ENCODE measurements around the gene SOX18.

The SOX18 gene

DNA sequence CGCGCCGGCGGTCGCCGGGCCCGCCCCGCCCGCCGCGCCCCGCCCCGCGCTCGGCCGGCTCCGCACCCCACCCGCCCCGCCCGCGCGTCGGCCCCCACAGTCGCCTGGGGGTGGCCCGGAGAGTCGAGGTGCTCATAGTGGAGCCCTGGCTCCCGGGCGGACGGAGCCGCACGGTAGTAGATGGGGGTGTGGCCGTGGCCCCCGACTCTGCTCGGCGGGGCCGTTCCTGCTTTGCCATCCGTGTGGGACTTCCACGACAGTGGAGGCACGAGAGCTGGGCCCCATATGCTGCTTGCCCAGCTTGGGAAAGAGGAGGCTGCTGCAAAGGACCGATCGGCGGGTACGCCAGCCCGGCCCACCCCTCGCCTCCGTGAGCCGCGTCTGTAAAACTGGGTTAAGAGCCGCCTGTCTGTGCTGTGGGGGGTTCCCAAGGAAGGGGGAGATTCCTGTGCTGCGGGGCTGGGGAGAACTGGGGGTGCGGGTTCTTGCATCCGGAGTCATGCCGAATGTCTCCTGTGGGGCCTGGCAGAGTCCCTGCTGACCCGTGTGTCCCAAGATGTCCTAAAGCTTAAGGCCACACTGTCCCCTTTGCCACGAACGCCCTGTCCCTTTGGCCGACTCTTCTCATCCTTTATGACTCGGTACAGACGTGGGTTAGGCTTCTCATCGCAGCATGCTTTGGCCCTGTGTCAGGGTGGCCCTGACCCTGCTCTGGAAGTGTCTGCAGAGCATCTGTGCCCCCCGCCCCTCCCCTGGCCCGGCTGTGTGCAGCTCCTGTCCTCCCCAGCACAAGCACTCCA is 30.8 kb upstream of the SOX18 start, which contains the start of gene OPRL1:
Gene OPRL1 (plus strand): TSS at position 70 of the 800 bp plus-strand sequence. CDS start 12,639 bp downstream, outside the sequence.
- no peak for DNase-seq (ENCODE audit: low read depth)

DNA sequence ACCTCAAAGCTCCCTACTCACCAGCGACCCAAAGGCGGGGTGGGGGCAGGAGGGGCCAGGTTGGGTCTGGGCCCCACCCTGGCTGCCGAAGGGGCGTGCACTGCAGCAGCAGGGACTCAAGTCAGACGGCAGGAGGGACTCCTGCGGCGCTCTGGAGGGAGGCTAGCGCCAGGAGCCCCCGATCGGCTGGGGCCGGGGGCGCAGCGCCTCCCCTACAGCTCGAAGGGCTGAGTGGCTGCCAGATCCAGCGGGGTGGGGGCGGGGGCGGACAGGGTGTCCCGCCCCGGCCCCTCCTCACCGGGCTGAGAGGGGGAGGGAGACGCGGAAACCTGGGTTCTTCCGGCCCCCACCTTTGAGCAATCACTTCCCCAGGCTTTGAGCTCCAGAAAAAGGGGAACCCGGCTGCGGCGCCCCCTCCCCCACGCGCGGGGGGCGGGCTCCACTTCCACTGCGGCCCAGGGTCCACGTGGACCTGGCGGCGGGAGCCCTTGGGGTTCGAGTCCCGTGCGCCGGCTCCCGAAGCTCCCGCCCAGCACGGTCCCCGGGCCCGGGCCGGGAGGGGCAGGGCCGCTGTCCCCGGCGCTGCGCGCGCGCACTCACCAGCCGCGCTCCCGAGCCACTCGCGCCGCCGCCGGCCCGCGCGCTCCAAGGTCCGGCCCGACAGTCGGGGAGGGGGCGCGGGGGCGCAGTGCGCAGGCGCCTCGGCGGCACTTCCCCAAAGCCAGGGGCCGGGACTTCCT is 30.0 kb upstream of the SOX18 start, which contains the start of gene RGS19:
Gene RGS19 (minus strand): TSS at position 246 of the 740 bp plus-strand sequence. CDS start 2,632 bp downstream, outside the sequence.
- DNase-seq (ENCODE audit: low read depth): peak; percentile 18

DNA sequence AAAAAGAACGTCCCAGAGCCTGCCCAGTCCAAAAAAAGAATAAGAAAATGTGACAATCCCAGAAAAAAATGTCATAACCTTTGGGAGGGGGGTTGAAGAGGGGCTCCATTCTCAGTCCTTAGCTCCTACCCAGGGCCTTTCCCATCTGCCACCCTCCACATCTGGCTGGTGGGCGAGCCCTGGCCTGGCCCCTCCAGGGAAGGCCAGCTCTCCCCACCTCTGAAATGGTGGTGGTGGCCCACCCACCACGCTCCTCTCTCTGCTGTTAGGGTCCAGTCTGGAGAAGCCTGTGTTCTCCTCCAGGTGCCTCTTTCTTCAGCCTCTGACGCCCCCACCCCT is 29.5 kb upstream of the SOX18 start:
- DNase-seq (ENCODE audit: low read depth): no peak

DNA sequence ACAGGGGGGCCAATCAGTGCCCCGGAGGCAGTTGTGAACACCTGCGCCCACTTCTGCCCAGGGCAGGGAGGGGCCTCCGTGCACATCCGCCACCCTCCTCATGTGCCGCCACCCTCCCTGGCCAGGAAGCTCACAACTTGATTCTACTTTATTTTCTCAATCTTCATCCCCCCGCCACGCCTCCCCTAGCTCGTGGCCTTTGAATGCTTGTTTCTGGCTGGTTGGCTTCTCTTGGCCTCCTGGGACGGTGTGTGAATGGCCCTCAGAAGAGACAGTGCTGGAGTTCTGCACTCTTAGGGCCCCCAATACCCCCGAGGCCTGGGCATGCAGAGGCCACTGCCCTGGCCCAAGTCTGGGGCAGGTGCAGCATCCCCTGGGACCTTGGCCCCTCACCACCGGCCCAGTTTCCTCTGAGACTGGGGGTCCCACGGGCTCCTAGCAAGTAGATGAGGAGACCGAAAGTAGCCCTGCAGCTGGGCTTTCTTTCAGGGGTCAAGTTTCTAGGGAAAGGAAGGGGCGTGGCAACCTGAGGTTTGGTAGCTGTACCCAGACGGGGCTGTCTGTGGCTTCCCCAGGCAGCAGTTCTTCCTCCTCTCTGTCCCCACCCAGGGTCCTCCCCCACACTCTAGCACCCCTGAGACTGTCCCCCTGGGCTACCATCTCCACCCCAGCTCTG is 28.6 kb upstream of the SOX18 start:
- no peak for DNase-seq (ENCODE audit: low read depth)

DNA sequence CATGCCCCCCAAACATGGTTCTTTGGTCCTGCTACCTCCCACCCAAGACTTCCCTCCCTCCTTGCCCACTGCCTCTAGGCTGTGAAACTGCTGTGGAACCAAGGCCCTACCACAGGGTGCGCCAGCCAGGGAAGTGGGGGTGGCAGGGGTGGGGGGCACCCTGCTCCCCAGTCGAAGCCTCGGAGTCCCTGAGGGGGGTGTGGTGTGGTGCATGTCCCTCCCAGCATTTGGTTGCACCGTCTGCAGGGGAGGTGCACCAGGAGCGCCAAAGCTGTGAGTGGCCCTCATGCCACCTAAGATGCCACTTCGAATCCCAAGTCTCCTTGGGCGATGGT is 28.1 kb upstream of the SOX18 start:
- DNase-seq (ENCODE audit: low read depth): no peak

DNA sequence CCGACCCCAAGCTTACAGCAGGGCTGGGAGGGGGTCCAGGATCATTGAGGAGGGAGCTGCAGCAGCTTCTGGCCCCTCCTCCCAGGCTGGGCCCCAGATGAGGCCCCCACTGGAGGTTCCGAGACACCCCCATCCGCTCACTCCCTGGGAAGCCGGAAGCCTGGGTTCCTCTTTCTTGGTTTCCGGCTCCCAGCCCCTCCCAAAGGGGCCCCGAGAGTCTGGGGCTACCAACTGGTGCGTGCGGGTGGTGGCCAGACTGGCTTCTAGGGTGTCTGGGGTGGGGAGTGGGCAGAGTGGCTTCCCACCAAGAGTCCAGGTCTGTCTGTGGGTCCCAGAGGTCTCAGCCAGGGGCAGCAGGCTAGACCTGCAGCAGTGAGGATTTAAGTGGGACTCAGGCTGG is 27.7 kb upstream of the SOX18 start:
- no peak for DNase-seq (ENCODE audit: low read depth)

DNA sequence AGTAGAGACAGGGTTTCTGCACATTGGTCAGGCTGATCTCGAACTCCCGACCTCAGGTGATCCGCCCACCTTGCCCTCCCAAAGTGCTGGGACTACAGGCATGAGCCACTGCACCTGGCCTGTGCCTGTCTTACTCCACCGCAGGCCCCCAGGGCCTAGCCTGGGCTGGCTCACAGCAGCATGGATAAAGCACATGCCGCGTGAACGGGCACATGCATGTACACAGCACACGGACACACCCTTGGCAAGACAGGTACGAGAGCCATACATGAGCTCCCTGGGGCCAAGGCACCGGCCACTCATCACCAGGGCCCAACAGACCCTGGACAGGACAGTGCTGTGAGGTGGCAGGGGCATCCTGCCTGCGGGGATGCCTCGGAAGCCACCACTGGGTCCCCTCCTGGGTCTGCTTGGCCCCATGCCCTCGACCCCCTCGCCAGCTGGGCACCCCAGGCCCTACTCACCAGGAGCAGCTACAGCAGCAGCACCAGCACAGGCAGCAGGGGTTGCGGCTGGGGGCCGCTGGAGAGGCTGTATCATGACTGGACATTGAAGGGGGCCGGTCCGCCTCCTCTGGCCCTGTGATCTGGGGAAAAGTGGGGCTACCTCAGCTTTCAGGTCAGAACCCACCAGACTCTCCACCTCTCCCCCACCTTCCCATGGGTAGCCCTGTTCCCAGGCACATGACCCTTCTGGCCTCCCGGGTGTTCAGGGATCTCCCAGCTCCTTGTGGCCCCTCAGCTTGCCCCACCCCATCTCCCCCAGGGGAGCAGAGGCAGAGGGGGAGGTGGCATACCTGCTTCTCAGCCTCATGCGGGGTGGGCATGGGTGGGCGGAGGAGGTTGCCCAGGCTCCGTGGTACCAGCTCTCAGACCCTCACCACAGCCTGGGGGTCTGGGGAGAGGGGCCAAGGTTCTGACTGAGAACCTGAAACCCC is 26.9 kb upstream of the SOX18 start:
- no peak for DNase-seq (ENCODE audit: low read depth)

DNA sequence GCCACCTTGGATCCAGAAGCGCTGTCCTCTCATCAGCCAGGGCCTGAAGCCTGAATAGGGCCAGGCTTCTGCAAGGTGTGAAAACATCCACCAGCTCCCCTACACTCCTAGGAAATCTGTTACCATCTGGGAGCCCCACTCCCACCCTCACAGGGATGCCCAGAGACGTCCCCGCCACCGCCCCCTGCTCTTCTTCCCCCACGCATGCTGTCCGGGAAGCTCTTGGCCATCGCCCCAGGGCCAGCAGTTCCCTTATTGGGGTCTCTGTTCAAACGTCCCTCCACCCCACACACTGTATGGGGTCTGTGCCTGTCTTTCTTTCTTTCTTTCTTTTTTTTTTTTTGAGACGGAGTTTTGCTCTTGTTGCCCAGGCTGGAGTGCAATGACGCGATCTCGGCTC is 26.1 kb upstream of the SOX18 start:
- no peak for DNase-seq (ENCODE audit: low read depth)

DNA sequence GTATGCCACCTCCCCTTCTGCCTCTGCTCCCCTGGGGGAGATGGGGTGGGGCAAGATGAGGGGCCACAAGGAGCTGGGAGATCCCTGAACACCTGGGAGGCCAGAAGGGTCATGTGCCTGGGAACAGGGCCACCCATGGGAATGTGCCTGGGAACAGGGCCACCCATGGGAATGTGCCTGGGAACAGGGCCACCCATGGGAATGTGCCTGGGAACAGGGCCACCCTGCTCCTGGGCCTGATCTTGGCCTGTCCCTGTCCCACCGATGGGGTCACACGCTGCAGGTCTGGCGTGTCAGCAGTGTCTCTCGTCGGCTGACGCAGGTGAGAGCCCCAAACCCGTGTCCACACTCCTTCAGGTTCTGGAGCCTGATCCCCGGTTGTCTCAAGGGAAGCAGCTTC is 25.5 kb upstream of the SOX18 start:
- DNase-seq (ENCODE audit: low read depth): no peak

DNA sequence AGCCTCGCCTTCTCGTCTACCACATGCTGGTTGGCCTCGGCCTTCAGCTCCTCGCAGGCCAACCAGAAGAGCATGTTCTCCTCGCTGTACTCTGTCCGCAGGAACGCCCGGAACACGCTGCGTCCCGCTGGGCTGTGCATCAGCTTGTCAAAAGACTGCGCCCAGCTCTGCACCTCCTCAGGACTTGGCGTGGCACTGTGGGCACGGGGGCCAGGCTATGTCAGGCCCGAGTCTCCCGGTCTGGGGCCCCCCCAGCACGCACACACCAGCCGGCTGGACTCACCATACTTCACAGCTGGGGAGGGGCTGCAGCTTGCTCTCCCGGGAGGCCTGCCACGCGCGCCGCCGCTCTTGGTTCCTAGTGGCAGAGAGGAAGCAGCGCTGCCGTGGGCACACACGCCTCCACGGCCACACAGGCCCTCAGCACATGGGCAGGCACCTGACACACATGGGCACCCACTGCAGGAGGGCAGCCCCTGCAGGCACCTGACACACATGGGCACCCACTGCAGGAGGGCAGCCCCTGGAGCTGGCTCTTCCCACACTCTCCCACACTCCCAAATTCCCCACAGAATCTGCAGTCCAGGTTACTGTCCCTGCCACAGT is 24.8 kb upstream of the SOX18 start:
- DNase-seq (ENCODE audit: low read depth): no peak

DNA sequence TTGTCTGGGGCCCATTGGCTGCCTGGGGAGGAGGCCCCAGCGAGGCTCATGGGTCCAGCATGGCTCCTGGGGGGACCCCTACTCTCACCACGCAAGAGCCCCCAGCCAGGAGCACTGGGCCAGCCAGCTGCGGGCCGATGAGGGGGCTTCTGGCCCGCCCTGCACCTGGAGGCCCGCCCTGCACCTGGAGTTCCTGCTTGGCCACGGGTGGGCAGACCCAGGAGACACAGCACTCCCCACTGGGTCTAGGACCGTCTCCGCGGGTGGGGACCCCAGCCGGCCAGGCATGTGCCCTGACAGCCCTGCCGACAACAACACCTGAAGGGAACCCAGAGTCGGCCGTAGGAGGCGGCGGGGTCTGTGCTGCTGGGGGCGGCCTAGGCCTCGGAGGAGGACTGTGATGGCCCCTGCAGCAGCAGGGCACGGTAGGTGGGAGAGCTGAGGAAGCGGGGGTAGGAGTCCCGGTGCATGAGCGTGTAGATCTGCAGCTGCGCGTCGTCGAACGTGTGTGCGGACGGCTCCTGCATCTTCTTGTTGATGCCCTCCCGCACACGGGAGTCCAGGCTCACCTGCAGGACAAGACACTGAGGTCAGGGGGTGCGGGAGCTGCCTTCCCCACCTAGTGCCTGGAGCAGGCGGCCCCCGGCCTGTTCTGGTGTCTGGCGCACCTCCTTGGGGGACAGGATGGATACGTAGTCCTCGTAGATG is 24.2 kb upstream of the SOX18 start:
- DNase-seq (ENCODE audit: low read depth): no peak

DNA sequence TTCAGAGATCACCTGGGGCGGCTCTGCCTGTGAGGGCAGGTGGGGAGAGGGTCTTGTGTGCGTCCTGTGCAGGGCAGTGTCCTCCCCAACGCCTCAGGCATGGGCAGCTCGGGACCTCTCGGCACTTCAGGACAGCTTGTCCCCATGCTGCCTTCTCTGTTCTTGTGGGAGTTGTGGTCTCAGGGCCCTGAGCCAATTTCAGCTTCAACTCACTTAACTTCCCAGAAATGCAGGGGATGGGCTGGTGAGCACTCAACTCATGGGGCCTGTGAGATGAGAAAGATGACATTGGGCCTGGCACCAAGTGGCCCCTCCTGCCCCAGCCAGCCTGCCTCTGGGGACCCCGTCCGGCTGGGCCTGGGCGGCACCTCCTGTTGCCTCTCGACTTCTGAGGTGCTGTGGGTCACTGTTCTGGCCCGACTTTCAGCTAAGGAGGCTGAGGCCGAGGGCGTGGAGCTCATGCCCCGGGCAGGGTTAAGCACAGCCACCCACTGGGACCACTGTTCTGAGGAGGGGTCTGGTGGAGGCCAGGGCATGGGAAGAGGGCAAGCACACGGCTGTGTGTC is 23.1 kb upstream of the SOX18 start:
- no peak for DNase-seq (ENCODE audit: low read depth)

DNA sequence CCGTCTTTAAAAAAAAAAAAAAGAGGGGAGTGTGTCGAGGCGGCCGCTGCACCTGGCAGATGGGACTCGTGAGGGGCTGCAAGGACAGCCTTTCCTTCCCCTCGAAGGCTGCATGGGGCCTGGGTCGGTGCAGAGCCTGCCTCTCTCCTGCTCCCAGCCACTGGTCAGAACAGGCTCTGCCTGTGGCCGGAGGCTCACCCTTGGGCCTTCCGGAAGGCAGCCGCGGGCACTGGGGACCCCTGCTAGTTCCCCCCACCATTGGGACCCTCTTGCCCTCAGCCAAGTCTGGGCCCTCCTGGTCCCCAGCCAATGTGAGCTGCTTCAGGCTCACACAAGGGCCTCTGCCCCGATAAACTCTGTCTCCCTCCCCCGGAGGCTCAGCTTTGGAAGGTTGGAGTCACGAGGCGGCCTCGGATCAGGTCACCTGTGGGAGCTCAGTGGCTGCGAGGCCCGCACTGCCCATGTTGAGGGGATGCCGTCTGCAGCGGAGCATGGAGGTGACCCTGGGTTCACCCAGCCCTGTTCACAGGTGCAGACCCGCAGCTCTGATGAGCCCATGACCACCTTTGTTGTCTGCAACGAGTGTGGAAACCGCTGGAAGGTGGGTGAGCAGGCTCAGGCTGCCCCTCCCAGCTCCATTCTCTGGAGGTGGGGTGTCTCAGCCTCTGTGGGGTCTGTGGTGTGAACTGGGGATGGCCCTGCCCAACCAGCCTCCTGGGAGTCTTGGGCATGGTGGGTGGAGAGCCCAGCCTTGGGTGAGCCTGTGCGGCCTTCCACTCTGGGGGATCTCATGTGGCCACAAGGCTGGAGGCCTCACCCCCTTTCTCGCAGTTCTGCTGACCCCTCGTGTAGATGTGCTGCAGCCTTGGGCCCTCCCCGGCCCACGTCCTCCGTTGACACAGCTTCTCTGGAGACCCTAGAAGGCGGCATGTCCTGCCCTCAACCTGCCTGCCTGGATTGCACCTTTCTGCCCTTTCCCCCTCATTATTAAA is 22.2 kb upstream of the SOX18 start:
- no peak for DNase-seq (ENCODE audit: low read depth)

DNA sequence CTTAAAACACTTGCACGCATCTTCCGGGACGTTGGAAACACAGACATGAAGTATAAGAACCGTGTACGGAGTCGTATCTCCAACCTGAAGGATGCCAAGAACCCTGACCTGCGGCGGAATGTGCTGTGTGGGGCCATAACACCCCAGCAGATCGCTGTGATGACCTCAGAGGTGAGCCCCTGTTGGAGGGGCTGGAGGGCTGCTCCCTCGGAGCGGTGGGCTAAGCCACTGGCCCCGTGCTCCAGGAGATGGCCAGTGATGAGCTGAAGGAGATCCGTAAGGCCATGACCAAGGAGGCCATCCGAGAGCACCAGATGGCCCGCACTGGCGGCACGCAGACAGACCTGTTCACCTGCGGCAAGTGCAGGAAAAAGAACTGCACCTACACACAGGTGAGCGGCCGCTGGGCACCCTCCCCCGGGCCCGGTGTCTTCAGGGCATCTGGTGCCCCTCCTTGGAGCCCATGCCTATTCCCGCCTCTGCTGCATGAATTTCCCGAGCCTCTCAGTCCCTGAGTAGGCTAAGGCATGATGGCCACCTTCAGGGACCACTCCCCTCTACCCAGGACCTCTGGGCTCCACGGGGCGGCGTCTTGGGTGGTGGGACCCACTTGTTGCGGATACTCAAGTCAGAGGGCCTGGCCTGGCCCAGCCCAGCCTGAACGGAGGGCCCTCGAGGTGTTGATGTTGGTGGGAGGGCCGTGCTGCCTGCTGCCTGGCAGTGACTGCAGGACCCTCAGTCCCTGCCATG is 21.0 kb upstream of the SOX18 start:
- no peak for DNase-seq (ENCODE audit: low read depth)

DNA sequence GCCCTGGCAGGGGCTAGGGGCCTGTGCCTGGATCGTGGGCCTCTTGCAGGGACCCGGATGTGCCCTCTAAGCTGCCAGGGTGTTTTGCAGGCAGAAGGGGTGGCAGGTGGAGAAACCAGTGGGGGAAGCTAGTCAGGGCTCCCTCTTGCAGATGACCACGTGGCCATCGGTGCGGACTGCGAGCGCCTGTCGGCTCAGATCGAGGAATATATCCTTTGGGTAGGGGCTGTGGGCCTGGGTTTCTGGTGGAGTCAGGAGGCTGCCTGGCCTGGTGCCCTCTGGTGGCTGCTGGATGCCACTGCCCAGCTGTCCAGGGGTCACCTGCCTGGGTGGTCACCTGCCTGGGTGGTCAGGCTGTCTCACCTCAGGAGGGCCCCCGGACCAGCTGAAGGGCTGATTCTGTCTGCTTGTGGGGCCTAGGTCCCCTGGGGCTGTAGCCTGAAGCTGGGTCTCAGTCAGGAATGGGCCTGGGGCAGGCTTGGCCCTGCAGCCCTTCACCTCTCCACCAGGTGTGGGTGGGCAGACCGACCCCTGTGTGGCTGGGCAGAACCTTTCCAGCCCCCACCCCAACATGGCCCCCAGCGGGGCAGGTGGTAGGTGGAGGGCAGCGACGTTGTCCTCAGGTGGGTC is 20.3 kb upstream of the SOX18 start:
- DNase-seq (ENCODE audit: low read depth): no peak

DNA sequence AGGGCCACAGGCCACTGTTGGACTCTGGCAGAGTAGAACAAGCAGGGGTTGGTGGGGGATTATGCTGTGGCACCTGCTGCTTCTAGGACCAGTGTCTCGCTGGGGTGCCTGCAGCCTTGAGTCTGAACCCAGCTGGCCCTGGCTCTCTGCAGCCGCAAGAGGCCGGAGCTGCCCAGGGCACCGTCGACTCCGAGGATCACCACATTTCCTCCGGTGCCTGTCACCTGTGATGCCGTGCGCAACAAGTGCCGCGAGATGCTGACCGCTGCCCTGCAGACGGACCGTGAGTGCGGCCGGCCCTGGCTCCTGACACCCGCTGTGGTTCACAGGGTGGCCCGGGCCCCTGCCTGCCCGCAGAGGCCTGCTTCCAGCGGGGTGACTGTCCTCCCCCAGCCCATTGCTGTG is 19.8 kb upstream of the SOX18 start:
- no peak for DNase-seq (ENCODE audit: low read depth)

DNA sequence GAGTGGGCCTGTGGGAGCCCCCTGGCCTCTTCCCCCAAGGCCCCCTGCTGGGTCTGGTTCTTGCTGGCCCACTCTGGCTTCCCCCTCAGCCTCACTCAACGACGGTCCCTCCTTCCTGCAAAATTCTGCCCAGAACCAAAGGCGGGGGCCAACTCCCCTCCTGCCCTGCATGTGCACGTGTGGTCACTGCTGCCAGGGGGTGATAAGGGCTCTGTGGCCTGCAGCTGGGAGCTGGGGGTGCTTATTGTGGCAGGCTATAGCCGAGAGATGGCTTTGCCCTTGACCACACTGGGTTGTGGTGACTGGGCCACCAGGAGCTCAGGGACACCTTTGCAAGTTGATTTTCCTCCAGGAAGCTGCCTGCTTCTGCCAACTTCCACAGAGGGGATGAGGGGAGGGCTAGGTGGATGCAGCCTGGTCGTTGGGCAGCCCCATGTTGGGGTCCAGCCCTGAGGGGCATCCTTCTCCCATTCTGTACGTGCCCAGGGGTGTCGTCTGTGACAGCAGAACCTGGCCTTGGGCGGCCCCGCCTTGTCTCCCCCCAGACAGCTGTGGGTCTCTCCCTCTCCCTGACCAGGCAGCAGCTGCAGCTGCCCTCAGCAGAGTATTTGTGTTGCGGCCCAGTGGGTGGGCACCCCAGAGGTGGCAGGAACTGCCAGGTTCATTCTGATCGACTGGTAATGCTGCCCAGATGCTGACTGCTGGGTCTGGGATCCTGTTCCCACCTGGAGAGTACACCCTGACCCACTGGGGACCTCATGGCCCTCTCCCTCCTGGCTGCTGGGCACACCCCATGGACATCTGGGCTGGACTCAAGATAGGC is 19.2 kb upstream of the SOX18 start:
- no peak for DNase-seq (ENCODE audit: low read depth)

Measured in fibroblast of the conjunctiva (primary cell).